Hematopoietic multipotent progenitor cell treated with erythropoietin and hydrocortisone succinate and interleukin-3 and kit ligand, for 8 days (in vitro differentiated cells): ENCODE results near the gene SYNPR.

Experiments
- DNase-seq: peaks from one replicate; pipeline ENCODE4 v3.0.0-alpha.2; 2015

Gene SYNPR

DNA sequence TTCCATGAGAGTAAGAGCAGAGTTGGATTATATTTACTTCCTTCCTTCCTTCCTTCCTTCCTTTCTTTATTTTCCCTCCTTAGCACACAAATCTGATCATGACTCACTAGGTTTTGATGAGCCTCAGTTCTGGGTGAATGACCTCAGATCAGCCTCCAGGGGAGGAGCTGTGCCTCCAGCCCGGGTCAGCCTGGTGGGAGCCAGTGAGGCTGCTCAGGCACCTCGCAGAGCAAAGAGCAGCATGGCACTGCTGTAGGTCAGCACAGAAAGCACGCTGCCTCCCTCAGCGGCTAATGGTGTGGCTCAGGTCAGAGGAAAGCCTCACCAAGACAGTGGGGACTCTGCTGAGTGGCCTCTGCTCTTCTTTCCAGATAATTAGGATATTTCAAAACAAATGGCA is 108.5 kb downstream of the SYNPR start:
- DNase-seq = no peak

DNA sequence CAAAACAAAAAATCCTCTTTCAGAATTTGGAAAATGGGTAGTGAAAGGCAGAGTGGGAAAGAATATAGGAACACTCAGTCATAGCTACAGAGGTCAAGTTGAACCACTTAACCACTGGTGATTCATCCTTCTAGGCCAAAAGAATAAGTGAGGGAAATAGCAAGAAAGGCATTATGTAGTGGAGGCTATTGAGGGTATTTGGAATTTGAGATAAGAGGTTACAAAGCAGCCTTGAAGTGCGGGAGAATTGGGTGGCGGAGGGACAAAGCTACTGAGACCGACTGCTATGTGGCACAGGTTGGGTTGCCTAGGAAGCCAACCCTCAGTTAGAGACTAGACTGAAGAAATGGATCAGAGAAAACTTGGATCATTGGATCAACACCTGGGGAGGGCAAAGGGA is 109.5 kb downstream of the SYNPR start:
- no peak for DNase-seq

DNA sequence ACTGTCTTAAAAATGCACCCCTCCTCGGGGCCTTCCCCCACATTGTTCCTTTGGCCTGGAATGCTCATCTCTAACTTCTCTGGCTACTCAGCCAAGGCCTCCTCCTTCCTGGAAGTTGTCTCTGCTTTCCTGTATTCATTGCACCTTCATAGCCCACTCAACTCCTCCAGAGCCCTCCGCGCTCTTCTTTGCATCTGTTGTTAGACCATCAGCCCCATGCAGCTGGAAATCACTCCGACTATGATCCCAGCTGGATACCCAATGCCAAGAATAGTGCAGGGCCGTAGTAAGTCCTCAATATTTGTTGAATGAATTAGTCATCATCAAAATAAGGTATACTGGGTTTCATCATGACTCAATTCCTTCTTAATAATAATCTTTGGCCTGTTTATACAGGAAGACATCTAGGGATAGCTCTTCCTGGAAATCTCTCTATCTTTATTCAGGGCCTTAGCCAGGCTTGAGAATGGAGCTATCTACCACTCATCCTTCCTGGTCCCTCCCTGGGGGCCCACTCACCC is 112.7 kb downstream of the SYNPR start:
- DNase-seq = no peak

DNA sequence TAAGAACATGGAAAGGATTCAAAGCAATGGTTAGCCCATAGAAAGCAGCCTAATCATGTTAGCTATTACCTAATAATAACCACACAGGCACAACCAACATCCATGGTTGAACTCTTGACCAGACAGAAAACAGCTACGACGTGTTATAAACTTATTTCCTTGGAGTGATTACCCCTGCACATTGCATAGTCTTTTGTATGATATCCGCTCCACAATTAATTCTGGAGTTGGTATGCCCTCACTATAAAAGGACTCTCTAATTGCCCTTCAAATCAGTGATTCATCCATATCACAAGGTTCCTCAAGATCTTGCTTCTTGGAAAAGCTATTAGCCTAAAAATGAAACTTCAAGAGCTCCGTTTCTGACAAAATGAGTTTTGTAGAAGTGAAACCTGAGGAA is 117.9 kb downstream of the SYNPR start:
- no peak for DNase-seq

DNA sequence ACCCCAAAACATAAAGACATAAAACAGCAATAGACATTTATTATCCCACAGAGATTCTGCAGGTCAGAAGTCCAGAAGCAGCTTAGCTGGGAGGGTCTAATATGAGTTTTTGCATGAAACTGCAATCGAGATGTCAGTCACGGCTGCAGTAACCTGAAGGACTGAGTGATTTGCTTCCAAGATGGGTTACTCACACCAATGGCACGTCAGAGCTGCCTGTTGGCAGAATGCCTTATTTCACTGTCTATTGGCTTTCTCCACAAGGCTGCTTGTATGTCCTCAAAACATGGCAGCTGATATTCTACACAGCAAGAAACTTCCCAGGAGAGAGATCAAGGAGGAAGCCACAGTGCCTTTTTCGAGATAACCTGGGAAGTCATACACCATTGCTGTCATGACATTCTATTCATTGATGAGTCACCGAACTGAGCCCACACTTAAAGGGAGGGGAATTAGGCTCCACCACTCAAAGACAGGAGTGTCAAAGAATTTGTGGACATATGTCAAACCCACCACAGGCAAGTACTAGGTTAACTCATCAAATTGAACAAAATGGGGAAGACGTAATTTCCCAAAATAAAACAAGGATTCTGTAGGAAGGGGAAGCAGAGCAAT is 122.2 kb downstream of the SYNPR start:
- no peak for DNase-seq

DNA sequence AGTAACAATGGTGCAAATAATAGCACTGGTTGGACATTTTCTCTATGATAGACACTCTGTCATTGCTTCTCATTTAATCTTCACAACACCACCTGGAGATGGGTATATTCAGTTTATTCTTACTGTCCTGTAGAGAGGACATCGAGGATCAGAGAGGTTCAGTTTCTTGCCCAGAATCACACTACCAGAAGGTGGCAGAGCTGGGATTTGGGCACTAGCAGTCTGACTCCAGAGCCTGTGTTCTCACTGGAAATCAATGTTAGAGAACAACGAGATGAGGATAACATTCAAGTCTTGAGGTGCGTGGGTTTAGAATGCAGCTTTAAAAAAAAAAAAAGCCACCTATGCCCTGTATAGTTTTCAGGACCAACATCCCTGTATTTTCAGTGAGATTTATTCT is 127.8 kb downstream of the SYNPR start:
- no peak for DNase-seq

- DNase-seq = no peak
Observed at GRCh38 chr3:63413523-63413922, 135.4 kb downstream of the SYNPR start.

GRCh38 chr3:63414607-63415006 is 136.5 kb downstream of the SYNPR start:
- DNase-seq = no peak

DNA sequence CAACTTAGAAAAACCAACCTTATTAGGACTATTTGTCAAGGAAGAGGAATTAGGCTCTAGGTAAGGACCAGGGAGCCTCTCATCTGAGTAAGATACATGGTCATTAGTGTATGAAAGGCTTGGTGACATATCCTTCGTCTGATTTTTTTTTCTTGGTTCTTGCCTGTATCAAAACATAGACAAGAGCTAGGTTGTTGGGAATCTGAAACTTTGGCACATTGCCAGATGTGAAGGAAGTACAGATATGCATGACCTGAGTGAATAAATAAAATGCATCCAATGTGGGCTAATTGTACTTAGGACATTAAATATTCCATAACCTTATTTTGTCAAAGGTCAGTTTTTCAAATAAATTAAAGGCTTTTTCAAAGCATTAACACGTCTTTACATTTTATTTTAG is 151.8 kb downstream of the SYNPR start:
- DNase-seq = no peak

DNA sequence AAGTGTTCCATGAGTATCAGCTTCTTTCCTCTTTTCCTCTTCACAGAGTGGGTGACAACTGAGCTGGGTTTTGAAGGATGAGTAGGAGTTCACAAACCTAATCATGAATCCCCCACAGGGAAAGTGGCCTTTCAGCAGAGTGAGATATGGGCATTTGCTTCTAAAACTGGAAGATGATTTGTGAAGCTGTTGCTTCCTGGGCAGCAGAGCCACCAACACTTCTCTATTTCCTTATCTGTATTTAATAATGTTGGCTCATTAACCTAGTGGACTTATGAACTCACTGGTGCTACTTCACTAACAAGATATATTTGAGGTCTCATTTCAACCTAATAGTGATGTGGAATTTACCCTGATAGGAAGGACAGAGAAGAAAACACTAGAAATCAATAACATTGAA is 152.8 kb downstream of the SYNPR start:
- DNase-seq = no peak

- DNase-seq = no peak
Observed at GRCh38 chr3:63437858-63438257, 159.8 kb downstream of the SYNPR start.

DNA sequence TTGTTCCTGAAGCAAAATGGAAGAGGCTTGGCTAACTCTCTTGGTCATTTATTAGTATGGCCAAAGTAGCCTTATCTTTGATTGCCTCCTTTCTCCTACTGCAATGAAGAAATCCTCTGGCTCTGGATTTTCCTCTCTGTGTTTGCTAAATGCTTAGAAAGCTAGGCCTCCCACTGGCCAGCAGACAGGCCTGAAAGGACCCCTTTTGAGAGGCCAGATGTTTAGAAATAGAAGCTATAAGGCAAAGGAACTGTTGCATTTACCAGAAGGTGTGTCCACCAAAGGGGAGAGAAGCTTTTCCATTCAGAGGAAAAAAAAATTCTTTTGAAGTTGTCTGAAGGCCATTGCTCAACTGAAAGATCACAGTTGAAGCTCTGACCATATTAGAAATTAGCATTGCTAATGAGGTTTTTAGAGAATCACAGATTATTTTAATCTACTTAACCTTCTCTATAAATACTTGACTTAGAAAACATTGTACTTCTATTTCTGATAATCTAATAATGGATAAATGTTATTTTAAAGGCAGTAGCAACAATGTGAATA is 160.8 kb downstream of the SYNPR start:
- no peak for DNase-seq

- no peak for DNase-seq
Observed at GRCh38 chr3:63441262-63441661, 163.2 kb downstream of the SYNPR start.

- DNase-seq = no peak
Observed at GRCh38 chr3:63442918-63443317, 164.8 kb downstream of the SYNPR start.

DNA sequence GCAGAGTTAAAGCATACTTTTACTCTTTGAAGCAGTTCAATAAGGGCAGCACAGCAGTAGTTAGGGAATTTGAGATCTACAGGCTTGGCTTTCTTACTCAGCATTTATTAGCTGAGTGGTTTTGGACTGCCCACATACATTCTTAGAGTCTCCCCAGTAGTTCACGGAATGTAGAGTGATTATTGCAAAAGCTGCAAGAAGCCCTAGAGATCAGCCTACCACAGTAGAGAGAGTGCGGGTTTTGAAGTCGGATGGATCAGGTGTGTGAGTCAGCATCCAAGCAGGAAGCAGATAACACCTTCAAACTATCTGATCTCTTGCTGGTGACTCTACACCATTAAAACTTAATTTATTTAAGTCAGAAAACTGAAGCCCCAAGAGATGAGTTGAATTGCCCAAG is 171.9 kb downstream of the SYNPR start:
- no peak for DNase-seq

GRCh38 chr3:63450634-63451363 is 172.7 kb downstream of the SYNPR start:
- DNase-seq = no peak

DNA sequence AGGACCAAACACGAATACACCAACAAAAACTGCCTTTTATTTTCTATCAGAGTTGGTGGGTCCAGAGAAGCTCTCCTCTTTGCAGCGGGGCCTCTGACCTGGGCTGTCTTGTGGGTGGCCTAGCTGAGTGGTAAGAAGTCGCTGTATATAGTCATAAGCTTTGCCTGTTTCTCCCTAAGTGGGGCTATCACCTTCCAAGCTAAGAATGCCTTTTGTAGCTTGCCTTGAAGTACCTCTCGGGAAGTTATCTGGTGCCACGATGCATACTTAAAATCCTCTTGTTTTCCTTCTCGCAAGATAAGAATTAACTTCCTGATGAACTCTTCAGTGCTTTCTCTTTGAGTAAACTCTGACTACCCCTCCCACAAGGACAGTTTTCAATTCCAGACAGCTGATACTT is 178.8 kb downstream of the SYNPR start:
- no peak for DNase-seq

- DNase-seq = no peak
Observed at GRCh38 chr3:63458405-63458804, 180.3 kb downstream of the SYNPR start.

GRCh38 chr3:63462732-63463131 is 184.6 kb downstream of the SYNPR start:
- no peak for DNase-seq

GRCh38 chr3:63467392-63467791 is 189.3 kb downstream of the SYNPR start:
- DNase-seq = no peak

DNA sequence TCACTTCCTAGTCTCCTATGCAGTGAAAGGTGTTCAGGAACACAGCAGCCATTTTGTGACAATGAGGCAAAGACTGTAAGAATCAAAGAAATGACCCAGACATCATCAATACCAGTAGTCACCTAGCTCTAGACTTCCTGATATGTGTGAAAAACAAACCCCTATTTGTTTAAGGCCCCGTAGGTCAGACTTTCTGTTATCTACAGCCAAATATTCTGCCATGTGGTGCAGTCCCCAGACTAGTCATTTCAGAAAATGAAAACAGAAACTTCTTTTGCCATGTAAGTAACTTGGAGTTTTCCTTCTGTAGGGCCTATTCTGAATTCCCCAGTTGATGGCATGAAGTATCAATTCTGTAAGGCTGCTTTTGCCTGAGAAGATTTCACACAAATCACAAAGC is 192.6 kb downstream of the SYNPR start:
- no peak for DNase-seq

- DNase-seq = no peak
Observed at GRCh38 chr3:63471781-63472180, 193.7 kb downstream of the SYNPR start.

DNA sequence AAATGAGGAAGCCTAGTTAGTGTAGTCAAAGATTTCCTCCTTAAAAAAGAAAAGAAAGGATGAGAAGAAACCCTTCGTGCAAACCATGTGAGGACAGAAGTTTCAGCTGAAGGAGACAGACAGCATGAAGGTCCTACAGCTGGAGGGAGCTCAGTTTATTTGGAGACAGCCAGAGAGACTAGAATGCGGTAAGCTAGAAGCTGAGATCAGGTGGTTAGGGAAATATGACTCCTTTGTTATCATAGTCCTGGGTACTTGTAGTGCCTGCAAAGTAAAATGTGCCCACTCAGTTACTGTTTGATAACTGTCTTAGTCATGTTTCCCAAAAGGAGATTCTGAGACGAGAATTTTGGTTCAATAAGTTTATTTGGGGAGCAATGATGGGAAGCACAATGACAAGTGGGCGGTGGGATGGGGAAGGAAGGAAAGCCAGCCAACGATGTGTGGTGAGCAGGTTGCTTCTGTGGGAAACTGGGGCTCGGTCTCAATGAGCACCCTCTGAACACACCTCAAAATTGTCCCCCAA is 195.6 kb downstream of the SYNPR start:
- no peak for DNase-seq

- DNase-seq = no peak
Observed at GRCh38 chr3:63474828-63475518, 196.9 kb downstream of the SYNPR start.
